Measurements from ENCODE around the gene LRRIQ1. TPM values are rescaled to one million over a fixed set of nuclear protein-coding genes. Genes with fewer than 3 reads are reported as not detected.
"Not testable (repeated sequence)": the region's sequence is repeated elsewhere in the genome, so short reads cannot be mapped to it uniquely, and the experiment has no call there.

LRRIQ1 gene
- total and polyA plus RNA-seq, 2 experiments from 2014 or later, result 1.4 to 4.0 TPM

DNA sequence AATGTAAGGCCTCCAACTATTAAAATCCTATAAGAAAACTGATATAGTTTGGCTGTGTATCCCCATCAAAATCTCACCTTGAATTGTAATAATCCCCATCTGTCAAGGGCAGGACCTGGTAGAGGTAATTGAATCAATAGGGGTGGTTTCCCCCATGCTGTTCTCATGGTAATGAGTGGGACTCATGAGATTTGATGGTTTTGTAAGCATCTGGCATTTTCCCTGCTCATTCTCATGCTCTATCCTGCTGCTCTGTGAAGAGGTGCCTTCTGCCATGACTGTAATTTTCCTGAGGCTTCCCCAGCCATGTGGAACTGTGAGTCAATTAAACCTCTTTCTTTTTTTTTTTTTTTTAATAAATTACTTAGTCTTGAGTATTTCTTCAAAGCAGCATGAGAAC, 31.9 kb upstream of the LRRIQ1 start:
- Mint-ChIP-seq H3K9me3 (peaks cover 8% of the 10 kb centered on the region; the same call in 2 of the 3 replicates), H3K27ac (no peak overlapping the region), H3K27me3 (ENCODE audit: insufficient read depth, low read depth, poor library complexity) (peaks cover 3% of the 10 kb centered on the region), H3K4me1 (peaks cover 31% of the 10 kb centered on the region), H3K4me3 (no peak overlapping the region), H3K36me3 (ENCODE audit: low read depth) (peaks cover 23% of the 10 kb centered on the region; the same call in 2 of the 3 replicates)
- Histone ChIP-seq H3K4me2 (peak overlapping the region; percentile 63), H3K27ac (ENCODE audit: low read depth) (peak overlapping the region; percentile 88), H3K9me2 (ENCODE audit: insufficient read depth) (peaks cover 7% of the 10 kb centered on the region), H3K79me2 (replicated peaks; ENCODE audit: insufficient read depth) (no peaks in the 10 kb centered on the region), H3K27me3 (ENCODE audit: insufficient read depth) (no peaks in the 10 kb centered on the region), H3K4me3 (0 out of 2 replicates have a peak overlapping the region, but pooled peaks have one; percentile 12), H2AFZ (no peak overlapping the region), H3K36me3 (ENCODE audit: insufficient read depth) (no peaks in the 10 kb centered on the region), H3F3A (replicated peaks; ENCODE audit: low read depth) (no peaks in the 10 kb centered on the region), H4K20me1 (replicated peaks; ENCODE audit: insufficient read depth) (no peaks in the 10 kb centered on the region), H3K4me1 (ENCODE audit: insufficient read depth) (peaks cover 23% of the 10 kb centered on the region)
- ATAC-seq, result peak; percentile 61
- TF ChIP-seq NANOG (IDR thresholded peaks at IDR 0.05; ENCODE audit: borderline replicate concordance) (0 out of 2 replicates have a peak, but pooled peaks have one; percentile 30), JUNB (IDR thresholded peaks at IDR 0.05; ENCODE audit: unreplicated experiment) (no peak), STAT1 (IDR thresholded peaks at IDR 0.05; ENCODE audit: unreplicated experiment) (no peak)
- TF ChIP-seq, protein P1, sequence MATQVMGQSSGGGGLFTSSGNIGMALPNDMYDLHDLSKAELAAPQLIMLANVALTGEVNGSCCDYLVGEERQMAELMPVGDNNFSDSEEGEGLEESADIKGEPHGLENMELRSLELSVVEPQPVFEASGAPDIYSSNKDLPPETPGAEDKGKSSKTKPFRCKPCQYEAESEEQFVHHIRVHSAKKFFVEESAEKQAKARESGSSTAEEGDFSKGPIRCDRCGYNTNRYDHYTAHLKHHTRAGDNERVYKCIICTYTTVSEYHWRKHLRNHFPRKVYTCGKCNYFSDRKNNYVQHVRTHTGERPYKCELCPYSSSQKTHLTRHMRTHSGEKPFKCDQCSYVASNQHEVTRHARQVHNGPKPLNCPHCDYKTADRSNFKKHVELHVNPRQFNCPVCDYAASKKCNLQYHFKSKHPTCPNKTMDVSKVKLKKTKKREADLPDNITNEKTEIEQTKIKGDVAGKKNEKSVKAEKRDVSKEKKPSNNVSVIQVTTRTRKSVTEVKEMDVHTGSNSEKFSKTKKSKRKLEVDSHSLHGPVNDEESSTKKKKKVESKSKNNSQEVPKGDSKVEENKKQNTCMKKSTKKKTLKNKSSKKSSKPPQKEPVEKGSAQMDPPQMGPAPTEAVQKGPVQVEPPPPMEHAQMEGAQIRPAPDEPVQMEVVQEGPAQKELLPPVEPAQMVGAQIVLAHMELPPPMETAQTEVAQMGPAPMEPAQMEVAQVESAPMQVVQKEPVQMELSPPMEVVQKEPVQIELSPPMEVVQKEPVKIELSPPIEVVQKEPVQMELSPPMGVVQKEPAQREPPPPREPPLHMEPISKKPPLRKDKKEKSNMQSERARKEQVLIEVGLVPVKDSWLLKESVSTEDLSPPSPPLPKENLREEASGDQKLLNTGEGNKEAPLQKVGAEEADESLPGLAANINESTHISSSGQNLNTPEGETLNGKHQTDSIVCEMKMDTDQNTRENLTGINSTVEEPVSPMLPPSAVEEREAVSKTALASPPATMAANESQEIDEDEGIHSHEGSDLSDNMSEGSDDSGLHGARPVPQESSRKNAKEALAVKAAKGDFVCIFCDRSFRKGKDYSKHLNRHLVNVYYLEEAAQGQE (IDR thresholded peaks at IDR 0.05; ENCODE audit: unreplicated experiment), result no peak
- peak; percentile 28 for DNase-seq (ENCODE audit: low spot score)

GRCh38 chr12:85005047-85005446, 31.1 kb upstream of the LRRIQ1 start:
- H3K27me3 ChIP-seq (ENCODE audit: insufficient read depth); H3K79me2 ChIP-seq (replicated peaks; ENCODE audit: insufficient read depth); H2AFZ ChIP-seq; H3K36me3 ChIP-seq (ENCODE audit: insufficient read depth); H3K27me3 Mint-ChIP-seq (ENCODE audit: insufficient read depth, low read depth, poor library complexity); H3F3A ChIP-seq (replicated peaks; ENCODE audit: low read depth); H4K20me1 ChIP-seq (replicated peaks; ENCODE audit: insufficient read depth); H3K9me3 Mint-ChIP-seq; H3K9me2 ChIP-seq (ENCODE audit: insufficient read depth): not testable (repeated sequence)
- Mint-ChIP-seq H3K4me1 (peaks cover 31% of the 10 kb centered on the region), H3K36me3 (ENCODE audit: low read depth) (peaks cover 23% of the 10 kb centered on the region; the same call in 2 of the 3 replicates), H3K27ac (peak overlapping the region; percentile 19), H3K4me3 (peak overlapping the region; percentile 18)
- TF ChIP-seq NANOG (IDR thresholded peaks at IDR 0.05; ENCODE audit: borderline replicate concordance), result peak; percentile 62; the same call in 1 of the 2 replicates
- Histone ChIP-seq H3K4me1 (ENCODE audit: insufficient read depth) (peaks cover 23% of the 10 kb centered on the region), H3K4me2 (peak overlapping the region; percentile 63), H3K4me3 (peak overlapping the region; percentile 12), H3K27ac (ENCODE audit: low read depth) (peak overlapping the region; percentile 88)
- DNase-seq (ENCODE audit: low spot score) (peak; percentile 73), ATAC-seq (peak; percentile 94)

DNA sequence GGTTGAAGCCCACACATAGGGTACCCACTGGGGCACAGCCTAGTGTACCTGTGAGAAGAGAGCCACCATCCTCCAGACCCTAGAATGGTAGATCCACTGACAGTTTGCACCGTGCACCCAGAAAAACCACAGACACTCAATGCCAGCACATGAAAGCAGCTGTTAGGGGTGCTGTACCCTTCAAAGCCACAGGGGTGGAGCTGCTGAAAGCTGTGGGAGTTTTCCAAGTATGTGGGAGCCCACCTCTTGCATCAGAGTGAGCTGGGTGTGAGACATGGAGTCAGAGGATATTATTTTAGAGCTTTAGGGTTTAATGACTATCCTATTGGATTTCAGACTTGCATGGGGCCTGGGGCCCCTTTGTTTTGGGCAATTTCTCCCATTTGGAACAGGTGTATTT, 30.5 kb upstream of the LRRIQ1 start:
- Histone ChIP-seq H3K36me3 (ENCODE audit: insufficient read depth) (no peaks in the 10 kb centered on the region), H3K79me2 (replicated peaks; ENCODE audit: insufficient read depth) (no peaks in the 10 kb centered on the region), H2AFZ (no peak overlapping the region), H3K4me3 (no peak overlapping the region), H3K9me2 (ENCODE audit: insufficient read depth) (peaks cover 7% of the 10 kb centered on the region), H3K4me1 (ENCODE audit: insufficient read depth) (peaks cover 23% of the 10 kb centered on the region), H3K27ac (ENCODE audit: low read depth) (no peak overlapping the region), H3K27me3 (ENCODE audit: insufficient read depth) (no peaks in the 10 kb centered on the region), H3F3A (replicated peaks; ENCODE audit: low read depth) (no peaks in the 10 kb centered on the region), H4K20me1 (replicated peaks; ENCODE audit: insufficient read depth) (no peaks in the 10 kb centered on the region), H3K4me2 (peak overlapping the region; percentile 55)
- peaks cover 8% of the 10 kb centered on the region; the same call in 2 of the 3 replicates for H3K9me3 Mint-ChIP-seq
- H3K27ac Mint-ChIP-seq, result no peak overlapping the region
- TF ChIP-seq JUNB (IDR thresholded peaks at IDR 0.05; ENCODE audit: unreplicated experiment) (no peak), CTCF (conservative IDR thresholded peaks at IDR 0.05; ENCODE audit: low read depth in 2 of 2) (no peak), EZH2phosphoT487 (IDR thresholded peaks at IDR 0.05; ENCODE audit: unreplicated experiment) (no peak), EZH2 (IDR thresholded peaks at IDR 0.05; ENCODE audit: low read depth, unreplicated experiment) (no peak), ETS1 (IDR thresholded peaks at IDR 0.05) (no peak), STAT1 (IDR thresholded peaks at IDR 0.05; ENCODE audit: unreplicated experiment) (no peak)
- H3K27me3 Mint-ChIP-seq (ENCODE audit: insufficient read depth, low read depth, poor library complexity), result no peaks in the 10 kb centered on the region
- peaks cover 23% of the 10 kb centered on the region; the same call in 2 of the 3 replicates for H3K36me3 Mint-ChIP-seq (ENCODE audit: low read depth)
- no peak for DNase-seq (ENCODE audit: low spot score)
- peaks cover 31% of the 10 kb centered on the region for H3K4me1 Mint-ChIP-seq
- peak; percentile 39 for ATAC-seq
- H3K4me3 Mint-ChIP-seq, result no peak overlapping the region

Data from GM23338 (cell line).